Fibroblast of lung (primary cell): Measurements from ENCODE around the gene CD7.

Experiments
- EZH2 ChIP-seq: IDR thresholded peaks from 2 replicates; pipeline ENCODE4 v1.5.1; 2012; ENCODE audit warnings: low read length, control low read depth, mild to moderate bottlenecking; ENCODE audit errors: missing control alignments
- TF ChIP-seq, protein P1 (sequence below), 2 donors: IDR thresholded peaks in 1 of 2; conservative IDR thresholded peaks in 1 of 2; 1 replicate in 1 of 2; 2 replicates in 1 of 2; pipeline ENCODE4 v1.5.1; 2011 to 2012; ENCODE audit warnings: low read length in 2 of 2, control low read depth in 1 of 2, inconsistent platforms in 1 of 2, low read depth in 1 of 2, mild to moderate bottlenecking in 1 of 2

GRCh38 chr17:82328141-82328993 is 11.0 kb upstream of the CD7 start:
- TF ChIP-seq, protein P1, sequence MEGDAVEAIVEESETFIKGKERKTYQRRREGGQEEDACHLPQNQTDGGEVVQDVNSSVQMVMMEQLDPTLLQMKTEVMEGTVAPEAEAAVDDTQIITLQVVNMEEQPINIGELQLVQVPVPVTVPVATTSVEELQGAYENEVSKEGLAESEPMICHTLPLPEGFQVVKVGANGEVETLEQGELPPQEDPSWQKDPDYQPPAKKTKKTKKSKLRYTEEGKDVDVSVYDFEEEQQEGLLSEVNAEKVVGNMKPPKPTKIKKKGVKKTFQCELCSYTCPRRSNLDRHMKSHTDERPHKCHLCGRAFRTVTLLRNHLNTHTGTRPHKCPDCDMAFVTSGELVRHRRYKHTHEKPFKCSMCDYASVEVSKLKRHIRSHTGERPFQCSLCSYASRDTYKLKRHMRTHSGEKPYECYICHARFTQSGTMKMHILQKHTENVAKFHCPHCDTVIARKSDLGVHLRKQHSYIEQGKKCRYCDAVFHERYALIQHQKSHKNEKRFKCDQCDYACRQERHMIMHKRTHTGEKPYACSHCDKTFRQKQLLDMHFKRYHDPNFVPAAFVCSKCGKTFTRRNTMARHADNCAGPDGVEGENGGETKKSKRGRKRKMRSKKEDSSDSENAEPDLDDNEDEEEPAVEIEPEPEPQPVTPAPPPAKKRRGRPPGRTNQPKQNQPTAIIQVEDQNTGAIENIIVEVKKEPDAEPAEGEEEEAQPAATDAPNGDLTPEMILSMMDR (conservative IDR thresholded peaks at IDR 0.05 in 1 of 2, IDR thresholded peaks at IDR 0.05 in 1 of 2; ENCODE audit: low read depth in 1 of 2, low read length in 2 of 2), result no peak
- TF ChIP-seq EZH2, result no peak
